ENCODE data around the gene MAP3K7CL.
A peak's percentile ranks its signal among the peaks of the same experiment; 100 is the strongest.

MAP3K7CL gene

DNA sequence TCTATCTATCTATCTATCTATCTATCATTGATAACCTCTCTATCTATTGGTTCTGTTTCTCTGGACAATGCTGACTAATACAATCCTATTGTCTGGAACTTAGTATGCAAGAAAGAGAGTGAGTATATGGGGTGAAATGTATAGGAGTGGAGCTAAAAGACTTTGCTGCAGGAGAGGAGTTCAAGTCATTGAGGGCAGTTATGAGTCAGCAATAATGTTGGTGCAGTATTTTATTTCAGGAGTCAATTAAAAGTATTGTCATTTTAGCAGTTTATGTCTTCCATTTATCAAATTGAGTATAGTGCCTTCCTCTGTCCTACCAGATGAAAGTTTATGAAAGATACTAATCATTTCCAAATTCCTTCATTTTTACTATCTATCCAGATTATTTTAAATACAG, 55.8 kb downstream of the MAP3K7CL start:
- in situ Hi-C loops (cut with HindIII; ENCODE audit: low sequenced_read_pairs) = no loop called here
- TF ChIP-seq, protein P1, sequence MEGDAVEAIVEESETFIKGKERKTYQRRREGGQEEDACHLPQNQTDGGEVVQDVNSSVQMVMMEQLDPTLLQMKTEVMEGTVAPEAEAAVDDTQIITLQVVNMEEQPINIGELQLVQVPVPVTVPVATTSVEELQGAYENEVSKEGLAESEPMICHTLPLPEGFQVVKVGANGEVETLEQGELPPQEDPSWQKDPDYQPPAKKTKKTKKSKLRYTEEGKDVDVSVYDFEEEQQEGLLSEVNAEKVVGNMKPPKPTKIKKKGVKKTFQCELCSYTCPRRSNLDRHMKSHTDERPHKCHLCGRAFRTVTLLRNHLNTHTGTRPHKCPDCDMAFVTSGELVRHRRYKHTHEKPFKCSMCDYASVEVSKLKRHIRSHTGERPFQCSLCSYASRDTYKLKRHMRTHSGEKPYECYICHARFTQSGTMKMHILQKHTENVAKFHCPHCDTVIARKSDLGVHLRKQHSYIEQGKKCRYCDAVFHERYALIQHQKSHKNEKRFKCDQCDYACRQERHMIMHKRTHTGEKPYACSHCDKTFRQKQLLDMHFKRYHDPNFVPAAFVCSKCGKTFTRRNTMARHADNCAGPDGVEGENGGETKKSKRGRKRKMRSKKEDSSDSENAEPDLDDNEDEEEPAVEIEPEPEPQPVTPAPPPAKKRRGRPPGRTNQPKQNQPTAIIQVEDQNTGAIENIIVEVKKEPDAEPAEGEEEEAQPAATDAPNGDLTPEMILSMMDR (IDR thresholded peaks at IDR 0.05; ENCODE audit: low read depth, low read length, missing control alignments) = no peak
- H3K4me3 ChIP-seq (ENCODE audit: low read depth, low read length) = no peak overlapping the region
- DNase-seq (ENCODE audit: low read depth) = no peak

DNA sequence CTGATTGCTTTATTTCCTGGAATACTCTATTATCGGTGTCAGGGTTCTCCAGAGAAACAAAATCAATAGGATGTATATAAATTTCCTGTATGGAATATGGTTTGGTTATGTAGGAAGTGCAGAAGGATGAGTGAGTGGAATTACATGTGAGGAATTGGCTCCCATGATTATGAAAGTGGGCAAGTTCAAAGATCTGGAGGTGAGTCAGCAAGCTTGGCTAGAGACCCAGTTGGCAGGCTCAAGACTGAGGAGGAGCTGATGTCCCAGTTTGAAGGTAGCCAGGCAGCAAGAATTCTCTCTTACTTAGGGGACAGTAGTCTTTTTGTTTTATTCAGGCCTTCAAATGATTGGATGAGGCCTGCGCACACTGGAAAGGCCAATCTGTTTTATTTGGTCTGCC, 57.5 kb downstream of the MAP3K7CL start:
- H3K4me3 ChIP-seq (ENCODE audit: low read depth, low read length) = no peak overlapping the region
- in situ Hi-C loops (cut with HindIII; ENCODE audit: low sequenced_read_pairs) = no loop called here
- DNase-seq (ENCODE audit: low read depth) = peak; percentile 87
- TF ChIP-seq, protein P1 (IDR thresholded peaks at IDR 0.05; ENCODE audit: low read depth, low read length, missing control alignments) = no peak

DNA sequence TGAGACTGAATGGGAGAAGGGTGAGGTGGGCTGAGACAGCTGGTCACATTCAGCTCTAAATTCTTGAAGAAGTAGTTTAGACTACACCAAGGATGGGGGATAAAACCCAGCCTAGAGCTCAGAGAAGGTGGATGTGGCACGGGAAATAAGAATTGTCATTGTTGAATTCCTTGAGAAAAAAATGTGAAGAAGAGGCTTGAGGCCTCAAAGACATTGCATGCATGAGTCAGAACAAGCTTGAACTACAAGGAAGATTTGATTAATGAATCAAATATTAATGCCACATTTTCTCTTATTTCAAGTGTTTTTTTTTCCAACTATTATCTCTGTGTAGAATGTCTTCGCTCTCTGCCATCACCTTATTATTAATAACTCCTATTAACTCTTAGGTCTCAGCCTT, 58.9 kb downstream of the MAP3K7CL start:
- H3K4me3 ChIP-seq (ENCODE audit: low read depth, low read length) = no peak overlapping the region
- TF ChIP-seq, protein P1 (IDR thresholded peaks at IDR 0.05; ENCODE audit: low read depth, low read length, missing control alignments) = no peak
- in situ Hi-C loops (cut with HindIII; ENCODE audit: low sequenced_read_pairs) = no loop called here
- no peak for DNase-seq (ENCODE audit: low read depth)

DNA sequence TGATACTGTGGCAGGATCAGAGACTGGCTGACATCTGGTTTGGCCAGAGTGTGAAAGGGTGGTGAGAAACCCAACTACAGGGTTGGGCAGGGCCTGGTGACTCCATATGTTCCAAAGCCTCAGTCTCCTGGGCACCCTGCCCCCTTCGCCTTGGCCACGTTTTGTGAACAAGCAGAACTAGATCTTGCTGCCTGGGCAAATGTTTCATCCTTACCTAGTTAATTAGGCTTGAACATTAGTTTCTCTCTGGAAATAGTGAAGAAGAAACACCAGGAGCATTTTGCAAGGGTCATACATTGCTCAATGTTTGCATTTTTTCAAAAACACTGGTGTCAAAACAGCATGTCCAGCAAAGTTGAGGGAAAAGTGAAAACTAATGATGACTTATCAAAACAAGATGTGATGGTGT, 60.5 kb downstream of the MAP3K7CL start:
- TF ChIP-seq, protein P1 (IDR thresholded peaks at IDR 0.05; ENCODE audit: low read depth, low read length, missing control alignments) = no peak
- in situ Hi-C loops (cut with HindIII; ENCODE audit: low sequenced_read_pairs) = loop anchor here (5.0 kb wide), 1 partner anchor 69 kb away; no protein-coding TSS in a partner anchor
- no peak overlapping the region for H3K4me3 ChIP-seq (ENCODE audit: low read depth, low read length)
- DNase-seq (ENCODE audit: low read depth) = no peak

DNA sequence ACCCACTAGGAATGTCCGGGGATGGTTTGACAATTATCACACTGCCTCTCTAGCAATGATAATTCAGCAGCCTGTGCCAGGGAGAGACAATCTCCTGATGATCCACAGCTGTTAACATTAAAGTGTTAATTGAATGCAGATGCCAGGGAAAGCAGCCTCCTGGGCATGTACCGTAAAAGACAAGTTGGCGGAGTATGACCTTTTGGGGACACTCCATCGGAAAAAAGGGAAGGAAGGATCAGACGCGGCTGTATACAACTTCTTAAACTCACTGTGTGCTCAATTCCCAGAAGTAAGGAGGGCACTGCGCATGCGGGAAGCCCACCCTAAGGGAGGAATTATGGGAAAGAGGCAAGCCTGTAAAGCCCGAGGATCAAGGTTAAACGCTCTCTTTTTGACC, 62.6 kb downstream of the MAP3K7CL start:
- TF ChIP-seq, protein P1 (IDR thresholded peaks at IDR 0.05; ENCODE audit: low read depth, low read length, missing control alignments) = no peak
- H3K4me3 ChIP-seq (ENCODE audit: low read depth, low read length) = no peak overlapping the region
- no peak for DNase-seq (ENCODE audit: low read depth)
- in situ Hi-C loops (cut with HindIII; ENCODE audit: low sequenced_read_pairs) = loop anchor here (5.0 kb wide), 1 partner anchor 71 kb away; no protein-coding TSS in a partner anchor

DNA sequence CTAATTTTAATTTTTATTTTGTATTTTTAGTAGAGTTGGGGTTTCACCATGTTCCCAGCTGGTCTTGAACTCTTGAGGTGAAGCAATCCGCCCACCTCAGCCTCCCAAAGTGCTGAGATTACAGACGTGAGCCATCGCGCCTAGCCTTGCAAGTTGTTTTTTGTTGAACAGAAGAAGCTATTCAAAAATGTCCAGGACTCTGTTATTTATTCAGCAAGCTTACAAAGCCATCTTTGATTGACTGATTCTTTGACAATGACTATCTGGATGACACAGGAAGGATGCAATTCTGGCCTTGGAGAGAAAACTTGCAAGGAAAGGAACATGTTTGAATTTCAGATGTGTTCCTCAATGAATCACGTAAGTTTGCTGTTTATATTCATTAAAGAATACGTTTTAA, 63.5 kb downstream of the MAP3K7CL start:
- in situ Hi-C loops (cut with HindIII; ENCODE audit: low sequenced_read_pairs) = loop anchor here (5.0 kb wide), 1 partner anchor 72 kb away; no protein-coding TSS in a partner anchor
- H3K4me3 ChIP-seq (ENCODE audit: low read depth, low read length) = no peak overlapping the region
- TF ChIP-seq, protein P1 (IDR thresholded peaks at IDR 0.05; ENCODE audit: low read depth, low read length, missing control alignments) = no peak
- DNase-seq (ENCODE audit: low read depth) = no peak
